Liver (tissue), 9 donors: Measurements from ENCODE around the gene LIMS2. TPM values are rescaled to one million over a fixed set of nuclear protein-coding genes. Genes with fewer than 3 reads are reported as not detected.

Experiments
- DNase-seq: peaks from one replicate; pipeline ENCODE4 v3.0.0-alpha.2; 2017; ENCODE audit warnings: low spot score
- H3K27ac ChIP-seq, 2 donors: one replicate each; pipeline ENCODE4 v1.7.0; 2013; ENCODE audit warnings: inconsistent platforms in 2 of 2, low read length in 2 of 2, control low read depth in 1 of 2, low read depth in 1 of 2, mild to moderate bottlenecking in 1 of 2
- H3K27me3 ChIP-seq, 4 donors: one replicate each; pipeline versions ENCODE4 v1.6.1 to v1.7.0; 2013; ENCODE audit warnings: low read length in 3 of 4, inconsistent platforms in 1 of 4, mild to moderate bottlenecking in 1 of 4, moderate library complexity in 1 of 4; ENCODE audit not compliant: control insufficient read depth in 4 of 4, insufficient read depth in 4 of 4
- H3K36me3 ChIP-seq, 4 donors: one replicate each; pipeline versions ENCODE4 v1.6.1 to v1.7.0; 2013; ENCODE audit warnings: low read length in 3 of 4, mild to moderate bottlenecking in 3 of 4, low read depth in 1 of 4, moderate library complexity in 1 of 4; ENCODE audit not compliant: control insufficient read depth in 4 of 4, insufficient read depth in 3 of 4
- H3K4me1 ChIP-seq, 4 donors: one replicate each; pipeline versions ENCODE4 v1.6.1 to v1.7.0; 2013; ENCODE audit warnings: low read length in 3 of 4, mild to moderate bottlenecking in 3 of 4, moderate library complexity in 1 of 4; ENCODE audit not compliant: control insufficient read depth in 4 of 4, insufficient read depth in 4 of 4
- H3K4me3 ChIP-seq, 3 donors: one replicate each; pipeline versions ENCODE4 v1.6.1 to v1.7.0; 2013; ENCODE audit warnings: low read length in 3 of 3, control low read depth in 1 of 3, low read depth in 1 of 3, mild to moderate bottlenecking in 1 of 3
- H3K9ac ChIP-seq, 2 donors: one replicate each; pipeline ENCODE4 v1.7.0; 2013; ENCODE audit warnings: low read length in 2 of 2, mild to moderate bottlenecking in 2 of 2, moderate library complexity in 2 of 2, control low read depth in 1 of 2, low read depth in 1 of 2
- H3K9me3 ChIP-seq, 4 donors: one replicate each; pipeline versions ENCODE4 v1.6.1 to v1.7.0; 2013; ENCODE audit warnings: low read length in 3 of 4; ENCODE audit not compliant: control insufficient read depth in 4 of 4
- CTCF ChIP-seq: fragments of 150-350 bp; IDR thresholded peaks from 2 replicates; pipeline ENCODE4 v1.5.1; 2017; ENCODE audit warnings: improper control_type of control experiment, low read depth, low read length; ENCODE audit not compliant: missing input control
- EGR1 ChIP-seq, 2 donors: IDR thresholded peaks; 2 replicates each; pipeline ENCODE4 v1.6.1; 2016 to 2018; ENCODE audit warnings: antibody characterized with exemption in 2 of 2, low read depth in 2 of 2
- FOXA1 ChIP-seq: IDR thresholded peaks from 2 replicates; pipeline ENCODE4 v1.6.1; 2016; ENCODE audit warnings: antibody characterized with exemption
- FOXA2 ChIP-seq: IDR thresholded peaks from 2 replicates; pipeline ENCODE4 v1.6.1; 2016; ENCODE audit warnings: antibody characterized with exemption
- GABPA ChIP-seq, 2 donors: IDR thresholded peaks in 1 of 2; conservative IDR thresholded peaks in 1 of 2; 2 replicates each; pipeline ENCODE4 v1.6.1; 2016; ENCODE audit warnings: antibody characterized with exemption in 2 of 2, mild to moderate bottlenecking in 1 of 2, moderate library complexity in 1 of 2
- HNF4A ChIP-seq, 2 donors: conservative IDR thresholded peaks; 2 replicates each; pipeline ENCODE4 v1.6.1; 2016; ENCODE audit warnings: antibody characterized with exemption in 2 of 2, mild to moderate bottlenecking in 2 of 2
- HNF4G ChIP-seq: IDR thresholded peaks from 2 replicates; pipeline ENCODE4 v1.6.1; 2016; ENCODE audit warnings: antibody characterized with exemption
- JUND ChIP-seq, 2 donors: IDR thresholded peaks; 2 replicates each; pipeline ENCODE4 v1.6.1; 2016; ENCODE audit warnings: antibody characterized with exemption in 2 of 2
- MAX ChIP-seq: IDR thresholded peaks from 2 replicates; pipeline ENCODE4 v1.6.1; 2016; ENCODE audit warnings: antibody characterized with exemption
- NR2F2 ChIP-seq: IDR thresholded peaks from 2 replicates; pipeline ENCODE4 v1.6.1; 2016; ENCODE audit warnings: antibody characterized with exemption
- RAD21 ChIP-seq, 2 donors: IDR thresholded peaks; 2 replicates each; pipeline ENCODE4 v1.6.1; 2016; ENCODE audit warnings: antibody characterized with exemption in 2 of 2, mild to moderate bottlenecking in 2 of 2
- REST ChIP-seq: IDR thresholded peaks from 2 replicates; pipeline ENCODE4 v1.6.1; 2016; ENCODE audit warnings: antibody characterized with exemption, mild to moderate bottlenecking
- RXRA ChIP-seq, 2 donors: IDR thresholded peaks; 2 replicates each; pipeline ENCODE4 v1.6.1; 2017 to 2018; ENCODE audit warnings: antibody characterized with exemption in 2 of 2, mild to moderate bottlenecking in 1 of 2
- SP1 ChIP-seq: IDR thresholded peaks from 2 replicates; pipeline ENCODE4 v1.6.1; 2018; ENCODE audit warnings: antibody characterized with exemption, mild to moderate bottlenecking
- TAF1 ChIP-seq: conservative IDR thresholded peaks from 2 replicates; pipeline ENCODE4 v1.6.1; 2016; ENCODE audit warnings: antibody characterized with exemption, mild to moderate bottlenecking
- YY1 ChIP-seq: IDR thresholded peaks from 2 replicates; pipeline ENCODE4 v1.6.1; 2016; ENCODE audit warnings: antibody characterized with exemption, mild to moderate bottlenecking
- ZBTB33 ChIP-seq: IDR thresholded peaks from 2 replicates; pipeline ENCODE4 v1.6.1; 2016; ENCODE audit warnings: antibody characterized with exemption
- WGBS: extraction: QIAGEN DNeasy Blood & Tissue Kit; methylation state at CpG from one replicate; pipeline ENCODE4 v1.1.7; 2013; 5-methylcytosine and 5-hydroxymethylcytosine counted together
- polyA plus RNA-seq, 2 donors: library from polyadenylated mRNA; stranded (reverse) in 1 of 2; unstranded in 1 of 2; fragments of 200-250 nt in 1 of 2; fragments of >200 nt in 1 of 2; fragmentation: Nextera tagmentation in 1 of 2; extraction: Ambion mirVana in 1 of 2; gene quantifications; one replicate each; pipeline versions ENCODE4 v1.2.1 to v1.2.3, GENCODE V29; 2013 to 2015
- total RNA-seq, 2 donors: library from RNA; depleted of rRNA; stranded (reverse); fragments of >200 nt; gene quantifications; one replicate each; pipeline ENCODE4 v1.2.3, GENCODE V29; 2014
- TF ChIP-seq, protein P1 (sequence below): IDR thresholded peaks from 2 replicates; pipeline ENCODE4 v1.6.1; 2016; ENCODE audit warnings: antibody characterized with exemption
- donor health status: healthy.
- donor health status: healthy.
- donor health status: healthy.
- donor health status: healthy.
- donor health status: healthy.

The LIMS2 gene
- total and polyA plus RNA-seq, 4 donors = 1.4 to 17.9 (median 16.1) TPM

DNA sequence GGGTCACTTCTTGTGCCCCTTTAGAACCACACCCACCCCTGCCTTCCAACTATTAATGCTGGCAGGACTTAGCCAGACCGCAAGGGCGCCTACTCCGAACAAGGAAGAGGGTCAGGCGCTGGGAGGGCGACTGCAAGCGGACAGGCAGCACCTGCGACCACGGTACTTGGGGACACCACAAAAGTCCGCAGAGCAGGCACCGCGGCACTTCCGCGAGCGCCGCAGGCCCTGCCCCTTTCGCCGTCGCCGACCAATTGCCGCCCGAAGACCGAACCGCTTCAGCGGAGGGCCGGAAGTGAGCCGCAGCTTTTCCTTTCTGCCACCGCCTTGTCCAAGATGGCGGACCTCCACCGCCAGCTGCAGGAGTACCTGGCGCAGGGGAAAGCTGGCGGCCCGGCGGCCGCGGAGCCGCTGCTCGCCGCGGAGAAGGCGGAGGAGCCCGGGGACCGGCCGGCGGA lies 25.9 kb upstream of the LIMS2 start, which contains the start of gene SFT2D3:
Gene SFT2D3 (plus strand): TSS at position 305 of the 458 bp plus-strand sequence. CDS start 32 bp downstream, at position 337.
- H3K27ac ChIP-seq = peak within 1 kb of the TSS; percentile 91 to 96
- H3K9me3 ChIP-seq = no peaks in the 10 kb centered on the region
- peaks cover 13 to 38% (median 25%) of the 10 kb centered on the region in 4 donors for H3K4me1 ChIP-seq
- H3K4me3 ChIP-seq = peak within 1 kb of the TSS; percentile 77 to 90 (median 89)
- WGBS = under 1% methylated on average over 44 of the region's 44 CpGs
- DNase-seq = peak; percentile 88
- H3K27me3 ChIP-seq = no peaks in the 10 kb centered on the region
- peak in 1 of 2 donors; percentile 48 for TF ChIP-seq EGR1 (IDR thresholded peaks at IDR 0.05; ENCODE audit: low read depth in 2 of 2)
- peak; percentile 62 for TF ChIP-seq SP1
- TF ChIP-seq GABPA (IDR thresholded peaks at IDR 0.05 in 1 of 2, conservative IDR thresholded peaks at IDR 0.05 in 1 of 2) = peak; percentile 44 to 85
- TF ChIP-seq NR2F2 = peak; percentile 24
- TF ChIP-seq REST = peak; percentile 89
- TF ChIP-seq HNF4A (conservative IDR thresholded peaks at IDR 0.05) = no peak
- TF ChIP-seq TAF1 = peak; percentile 98
- TF ChIP-seq RAD21 (IDR thresholded peaks at IDR 0.05) = peak in 1 of 2 donors; percentile 45
- TF ChIP-seq YY1 = peak; percentile 98
- no peak for TF ChIP-seq FOXA1
- H3K9ac ChIP-seq = peak within 1 kb of the TSS; percentile 52 to 88
- no peaks in the 10 kb centered on the region for H3K36me3 ChIP-seq

DNA sequence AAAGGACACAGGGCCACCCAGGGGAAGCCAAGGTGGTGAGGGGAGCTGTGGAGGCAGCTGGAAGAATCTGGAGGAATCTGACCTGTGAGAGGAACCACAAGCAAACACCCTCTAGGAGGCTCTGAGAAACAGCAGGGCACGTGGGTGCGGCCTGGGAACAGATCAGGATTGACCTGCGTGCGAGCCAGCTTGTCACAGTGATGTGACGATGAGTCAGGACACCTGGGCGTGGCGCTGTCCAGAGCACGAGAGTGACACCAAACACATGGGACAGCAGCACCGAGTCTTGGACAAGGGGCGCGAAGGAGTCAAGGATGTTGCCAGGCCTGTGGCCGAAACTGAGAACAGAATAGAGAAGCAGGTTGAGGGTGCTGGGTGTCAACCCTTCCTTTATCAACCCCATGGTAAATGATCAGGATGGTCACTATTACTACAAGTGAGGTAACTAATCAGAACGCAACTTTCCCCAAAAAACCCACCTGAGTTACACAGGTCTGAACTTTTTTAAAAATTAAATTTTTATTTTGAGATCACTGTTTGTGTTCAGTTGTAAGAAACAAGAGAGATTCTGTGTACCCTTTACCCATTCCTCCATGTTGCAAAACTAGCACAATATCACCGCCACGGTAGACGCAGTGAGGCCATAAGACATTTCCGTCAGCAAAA lies 25.3 kb upstream of the LIMS2 start:
- WGBS = 44% methylated on average over 17 of the region's 17 CpGs
- Histone ChIP-seq H3K9me3 (no peaks in the 10 kb centered on the region), H3K36me3 (no peaks in the 10 kb centered on the region), H3K27me3 (no peaks in the 10 kb centered on the region), H3K4me1 (peaks cover 13 to 36% (median 23%) of the 10 kb centered on the region in 4 donors), H3K9ac (peak overlapping the region; percentile 52 to 88), H3K4me3 (peak overlapping the region; percentile 77 to 90 (median 89)), H3K27ac (peak overlapping the region; percentile 91 to 96)
- peak; percentile 56 for DNase-seq
- no peak for TF ChIP-seq RXRA (IDR thresholded peaks at IDR 0.05)
- peak; percentile 7 for TF ChIP-seq SP1
- TF ChIP-seq ZBTB33 = no peak
- no peak for TF ChIP-seq YY1
- no peak for TF ChIP-seq HNF4G
- no peak for TF ChIP-seq FOXA2
- no peak for TF ChIP-seq REST
- TF ChIP-seq JUND (IDR thresholded peaks at IDR 0.05) = no peak
- TF ChIP-seq HNF4A (conservative IDR thresholded peaks at IDR 0.05) = peak in 1 of 2 donors; percentile 15
- no peak for TF ChIP-seq RAD21 (IDR thresholded peaks at IDR 0.05)
- TF ChIP-seq NR2F2 = no peak
- TF ChIP-seq FOXA1 = no peak
- TF ChIP-seq, protein P1, sequence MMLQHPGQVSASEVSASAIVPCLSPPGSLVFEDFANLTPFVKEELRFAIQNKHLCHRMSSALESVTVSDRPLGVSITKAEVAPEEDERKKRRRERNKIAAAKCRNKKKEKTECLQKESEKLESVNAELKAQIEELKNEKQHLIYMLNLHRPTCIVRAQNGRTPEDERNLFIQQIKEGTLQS = peak; percentile 33
- no peak for TF ChIP-seq GABPA (IDR thresholded peaks at IDR 0.05 in 1 of 2, conservative IDR thresholded peaks at IDR 0.05 in 1 of 2)
- TF ChIP-seq EGR1 (IDR thresholded peaks at IDR 0.05; ENCODE audit: low read depth in 2 of 2) = no peak
- no peak for TF ChIP-seq TAF1
- TF ChIP-seq MAX = peak; percentile 25
- TF ChIP-seq CTCF = no peak
